Gastroesophageal sphincter (tissue), 4 donors: ENCODE data around the gene GPR15LG. TPM values are rescaled to one million over a fixed set of nuclear protein-coding genes. Genes with fewer than 3 reads are reported as not detected.
"Not testable (repeated sequence)": the region's sequence is repeated elsewhere in the genome, so short reads cannot be mapped to it uniquely, and the experiment has no call there.

Experiments
- ATAC-seq: fragments of 150-250 bp; one replicate; pipeline ENCODE4 v1.9.1; 2016; ENCODE audit warnings: mild to moderate bottlenecking, moderate library complexity
- H3K27ac ChIP-seq, 4 donors: fragments of 200-600 bp; sonication (generic) in 3 of 4; 1 replicate in 3 of 4; 2 replicates in 1 of 4; pipeline ENCODE4 v1.5.1; 2016 to 2019
- H3K27me3 ChIP-seq: fragments of 200-600 bp; sonication (generic); one replicate; pipeline ENCODE4 v1.5.1; 2019
- H3K36me3 ChIP-seq, 2 donors: fragments of 200-600 bp; sonication (generic); one replicate each; pipeline ENCODE4 v1.5.1; 2019; ENCODE audit warnings: control low read depth in 1 of 2
- H3K4me1 ChIP-seq, 3 donors: fragments of 200-600 bp; sonication (generic); 1 replicate in 2 of 3; 2 replicates in 1 of 3; pipeline ENCODE4 v1.5.1; 2016 to 2019; ENCODE audit warnings: control low read depth in 2 of 3
- H3K4me3 ChIP-seq, 2 donors: fragments of 200-600 bp; sonication (generic); one replicate each; pipeline ENCODE4 v1.5.1; 2019; ENCODE audit warnings: mild to moderate bottlenecking in 1 of 2, moderate library complexity in 1 of 2
- H3K9me3 ChIP-seq, 3 donors: fragments of 200-600 bp; sonication (generic); one replicate each; pipeline ENCODE4 v1.5.1; 2017 to 2019; ENCODE audit warnings: control low read depth in 2 of 3
- CTCF ChIP-seq, 4 experiments: fragments of 200-600 bp in 2 of 4; fragments of 450-650 bp in 2 of 4; sonication (generic) in 1 of 4; IDR thresholded peaks; one replicate each; pipeline ENCODE4 v1.5.1; 2017 to 2019; ENCODE audit warnings: antibody characterized with exemption in 4 of 4, mild to moderate bottlenecking in 2 of 4, moderate library complexity in 2 of 4
- EP300 ChIP-seq: sonication (generic); formaldehyde crosslinking; IDR thresholded peaks from one replicate; pipeline ENCODE4 v1.6.1; 2017; ENCODE audit warnings: antibody characterized with exemption, mild to moderate bottlenecking
- POLR2A ChIP-seq, 2 donors: fragments of 450-650 bp; IDR thresholded peaks; one replicate each; pipeline ENCODE4 v1.6.1; 2017; ENCODE audit warnings: antibody characterized with exemption in 2 of 2, mild to moderate bottlenecking in 2 of 2, moderate library complexity in 1 of 2
- POLR2AphosphoS5 ChIP-seq: sonication (generic); formaldehyde crosslinking; IDR thresholded peaks from one replicate; pipeline ENCODE4 v1.6.1; 2017; ENCODE audit warnings: antibody characterized with exemption
- WGBS, 2 donors: methylation state at CpG; one replicate each; pipeline ENCODE4 v1.1.5; 2018; ENCODE audit warnings: low coverage in 1 of 2; 5-methylcytosine and 5-hydroxymethylcytosine counted together
- total RNA-seq, 4 donors: library from RNA; depleted of rRNA; stranded (reverse); fragments of >200 nt; gene quantifications; one replicate each; pipeline ENCODE4 v1.1.0, GENCODE V29; 2016

GPR15LG gene
- total RNA-seq, 4 donors from 2014 or later, result 1.2 to 10.1 TPM; not detected in 2

GRCh38 chr10:84163996-84164395 is 9.6 kb upstream of the GPR15LG start:
- Histone ChIP-seq H3K27ac (no peak overlapping the region), H3K27me3 (peaks cover 28% of the 10 kb centered on the region), H3K4me1 (no peaks in the 10 kb centered on the region), H3K4me3 (no peak overlapping the region), H3K36me3 (no peaks in the 10 kb centered on the region), H3K9me3 (no peaks in the 10 kb centered on the region)
- no peak for ATAC-seq
- TF ChIP-seq POLR2AphosphoS5 (no peak), CTCF (IDR thresholded peaks at IDR 0.05) (no peak), POLR2A (IDR thresholded peaks at IDR 0.05) (no peak), EP300 (no peak)
- 46 to 86% methylated on average over 1 to 2 of the region's 2 CpGs for WGBS, 2 donors

- Histone ChIP-seq H3K4me1 (no peaks in the 10 kb centered on the region), H3K36me3 (no peaks in the 10 kb centered on the region), H3K27ac (no peak overlapping the region), H3K9me3 (no peaks in the 10 kb centered on the region), H3K4me3 (no peak overlapping the region), H3K27me3 (peaks cover 28% of the 10 kb centered on the region)
- WGBS, 2 donors, result 8% methylated on average over 2 of the region's 2 CpGs
- TF ChIP-seq EP300 (no peak), POLR2AphosphoS5 (no peak), CTCF (IDR thresholded peaks at IDR 0.05) (no peak), POLR2A (IDR thresholded peaks at IDR 0.05) (no peak)
- ATAC-seq, result no peak
Measured at GRCh38 chr10:84164442-84164841, 9.2 kb upstream of the GPR15LG start.

GRCh38 chr10:84166620-84167288 is 6.8 kb upstream of the GPR15LG start:
- 100% methylated on average over 1 of the region's 4 CpGs; no CpG with 5 or more reads in 1 of the 2 donors for WGBS, 2 donors
- Histone ChIP-seq H3K27ac (no peak overlapping the region), H3K4me1 (no peaks in the 10 kb centered on the region), H3K27me3 (peaks cover 28% of the 10 kb centered on the region), H3K9me3 (no peaks in the 10 kb centered on the region), H3K36me3 (no peaks in the 10 kb centered on the region), H3K4me3 (no peak overlapping the region)
- ATAC-seq, result no peak
- TF ChIP-seq POLR2A (IDR thresholded peaks at IDR 0.05) (no peak), CTCF (IDR thresholded peaks at IDR 0.05) (no peak), EP300 (no peak), POLR2AphosphoS5 (no peak)

- not testable (repeated sequence) for H3K36me3 ChIP-seq, H3K9me3 ChIP-seq, ATAC-seq, H3K4me1 ChIP-seq, H3K4me3 ChIP-seq, H3K27ac ChIP-seq
- 67 to 100% methylated on average over 1 of the region's 2 CpGs for WGBS, 2 donors
- H3K27me3 ChIP-seq, result peaks cover 26% of the 10 kb centered on the region
Measured at GRCh38 chr10:84167289-84167653, 6.3 kb upstream of the GPR15LG start.

- H3K4me1 ChIP-seq, H3K36me3 ChIP-seq, H3K4me3 ChIP-seq, H3K9me3 ChIP-seq, ATAC-seq, H3K27ac ChIP-seq: not testable (repeated sequence)
- WGBS, 2 donors, result 92 to 97% methylated on average over 4 to 7 of the region's 10 CpGs
- H3K27me3 ChIP-seq, result peaks cover 19% of the 10 kb centered on the region
Measured at GRCh38 chr10:84168382-84168781, 5.2 kb upstream of the GPR15LG start.

GRCh38 chr10:84171237-84171636 is 2.4 kb upstream of the GPR15LG start:
- H3K27me3 ChIP-seq, H3K4me1 ChIP-seq, H3K27ac ChIP-seq, ATAC-seq, H3K9me3 ChIP-seq, H3K36me3 ChIP-seq, H3K4me3 ChIP-seq: not testable (repeated sequence)
- 84% methylated on average over 2 of the region's 2 CpGs; no CpG with 5 or more reads in 1 of the 2 donors for WGBS, 2 donors

- not testable (repeated sequence) for H3K9me3 ChIP-seq, H3K4me3 ChIP-seq, H3K27ac ChIP-seq, H3K4me1 ChIP-seq, H3K27me3 ChIP-seq, ATAC-seq, H3K36me3 ChIP-seq
- WGBS, 2 donors, result 69 to 83% methylated on average over 11 to 16 of the region's 21 CpGs
Measured at GRCh38 chr10:84171700-84172466, 1.7 kb upstream of the GPR15LG start.
